GM12875 (cell line): ENCODE data around the gene BBIP1.

ENCODE experiments used
- H3K4me3 ChIP-seq: one replicate; pipeline ENCODE4 v1.5.1; 2011; ENCODE audit warnings: low read depth, low read length, control low read depth
- CTCF ChIP-seq: IDR thresholded peaks from 2 replicates; pipeline ENCODE4 v1.5.1; 2011; ENCODE audit warnings: low read depth, mild to moderate bottlenecking, control low read depth, inconsistent platforms, low read length, moderate library complexity, borderline replicate concordance; ENCODE audit not compliant: insufficient read depth

The BBIP1 gene

GRCh38 chr10:110881905-110882304 lies 37.1 kb downstream of the BBIP1 start:
- H3K4me3 ChIP-seq = no peak overlapping the region
- TF ChIP-seq CTCF = no peak

DNA sequence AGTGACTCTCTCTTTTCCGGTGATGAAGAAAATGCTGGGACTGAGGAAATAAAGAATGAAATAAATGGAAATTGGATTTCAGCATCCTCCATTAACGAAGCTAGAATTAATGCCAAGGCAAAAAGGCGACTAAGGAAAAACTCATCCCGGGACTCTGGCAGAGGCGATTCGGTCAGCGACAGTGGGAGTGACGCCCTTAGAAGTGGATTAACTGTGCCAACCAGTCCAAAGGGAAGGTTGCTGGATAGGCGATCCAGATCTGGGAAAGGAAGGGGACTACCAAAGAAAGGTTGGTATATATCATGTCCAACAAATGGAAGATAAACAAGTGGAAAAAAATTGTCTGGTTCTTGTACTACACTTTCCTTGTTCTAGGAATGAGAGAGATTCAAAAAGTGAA lies 37.7 kb downstream of the BBIP1 start:
- H3K4me3 ChIP-seq = no peak overlapping the region
- no peak for TF ChIP-seq CTCF

- H3K4me3 ChIP-seq = no peak overlapping the region
- no peak for TF ChIP-seq CTCF
These were observed 39.0 kb downstream of the BBIP1 start for GRCh38 chr10:110880012-110880411.

GRCh38 chr10:110876788-110877187 lies 42.2 kb downstream of the BBIP1 start:
- no peak overlapping the region for H3K4me3 ChIP-seq
- no peak for TF ChIP-seq CTCF

- TF ChIP-seq CTCF = no peak
- no peak overlapping the region for H3K4me3 ChIP-seq
These were observed 43.0 kb downstream of the BBIP1 start for GRCh38 chr10:110876000-110876399.

DNA sequence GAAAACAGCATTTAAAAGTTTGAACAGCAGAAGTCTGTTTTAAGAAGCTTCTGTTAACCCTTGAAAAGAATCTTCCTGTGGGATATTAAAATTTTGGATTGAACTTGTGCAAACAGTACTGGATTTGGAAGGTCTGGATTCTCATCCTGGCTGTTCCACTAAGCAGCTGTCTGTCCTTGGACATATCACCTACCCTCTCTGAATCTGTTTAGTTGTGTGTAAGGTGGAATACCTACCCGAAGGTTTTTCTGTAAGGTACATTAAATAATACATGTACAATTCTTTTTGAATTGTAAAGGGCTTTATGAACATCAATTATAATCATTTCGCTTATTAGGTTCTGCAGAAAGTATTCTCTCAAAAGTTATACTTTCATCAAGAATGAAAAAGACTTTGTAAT lies 45.0 kb downstream of the BBIP1 start:
- no peak for TF ChIP-seq CTCF
- peak overlapping the region; percentile 85 for H3K4me3 ChIP-seq

DNA sequence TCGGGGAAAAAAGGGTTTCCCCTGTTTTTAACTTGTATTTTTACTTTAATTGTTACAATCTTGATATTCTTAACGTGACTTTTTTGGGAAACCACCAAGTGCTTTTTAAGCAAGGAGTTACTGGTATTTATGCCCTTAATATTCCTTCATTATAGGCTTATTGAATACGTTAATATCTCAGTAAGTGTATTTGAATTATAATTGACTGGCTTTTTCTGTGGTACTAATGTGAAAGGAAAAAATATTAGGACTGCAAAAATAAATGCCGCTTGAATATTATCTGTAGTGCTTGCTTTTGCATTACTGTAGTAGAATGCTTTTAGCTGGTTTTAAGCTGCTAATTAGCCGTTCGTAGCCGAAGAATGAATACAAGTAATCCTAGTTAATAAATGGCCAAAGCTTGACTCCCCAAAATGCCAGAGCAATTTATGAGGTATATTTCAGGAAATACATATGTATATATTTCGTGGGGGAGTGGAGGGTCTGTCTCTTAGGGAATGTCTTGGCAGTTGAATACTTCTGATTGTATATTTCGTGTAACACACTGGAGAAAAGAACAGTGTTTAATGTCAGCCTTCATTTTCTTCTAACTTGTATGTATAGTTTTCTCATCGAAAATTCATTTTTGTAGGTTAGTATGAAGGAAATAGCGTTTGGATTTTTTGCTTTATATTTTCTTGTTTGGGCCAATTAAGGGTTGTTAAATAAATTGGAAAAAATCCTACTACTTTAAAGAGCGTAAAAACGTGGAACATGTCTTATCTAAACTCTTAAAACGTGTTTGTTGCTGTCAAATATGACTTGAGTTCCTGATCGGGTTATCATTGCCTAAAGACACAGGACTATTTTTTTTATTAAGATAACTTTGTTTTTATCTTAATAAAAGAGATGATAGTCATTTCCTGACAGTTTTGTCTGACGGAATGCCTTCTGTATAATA lies 45.7 kb downstream of the BBIP1 start:
- TF ChIP-seq CTCF = no peak

More for the DNA sequence above, 45.7 kb downstream of the BBIP1 start:
- peak overlapping the region; percentile 85 for H3K4me3 ChIP-seq
